Measurements from ENCODE around the gene PAXX. TPM values are rescaled to one million over a fixed set of nuclear protein-coding genes. Genes with fewer than 3 reads are reported as not detected.

The PAXX gene
- total RNA-seq, 1 experiment from 2014 or later = 44.1 TPM

GRCh38 chr9:136991993-136992818, at the start of gene PAXX (continued):
- TF ChIP-seq RELA (CRISPR knock-in tag; IDR thresholded peaks at IDR 0.05; ENCODE audit: borderline replicate concordance) (no peak), FOXJ3 (CRISPR knock-in tag; IDR thresholded peaks at IDR 0.05; ENCODE audit: borderline replicate concordance) (no peak), ATF3 (CRISPR knock-in tag; conservative IDR thresholded peaks at IDR 0.05) (no peak), CREM (CRISPR knock-in tag; IDR thresholded peaks at IDR 0.05) (no peak), GTF2I (CRISPR knock-in tag; conservative IDR thresholded peaks at IDR 0.05) (no peak), HMGA2 (CRISPR knock-in tag; IDR thresholded peaks at IDR 0.05) (no peak), ESRRA (CRISPR knock-in tag; IDR thresholded peaks at IDR 0.05; ENCODE audit: borderline replicate concordance) (no peak; the same call in 1 of the 2 replicates), ZNF281 (CRISPR knock-in tag; IDR thresholded peaks at IDR 0.05) (no peak), SP1 (CRISPR knock-in tag; conservative IDR thresholded peaks at IDR 0.05) (peak; percentile 84), AR (CRISPR knock-in tag; IDR thresholded peaks at IDR 0.05) (no peak), ZNF263 (CRISPR knock-in tag; IDR thresholded peaks at IDR 0.05; ENCODE audit: low read depth) (no peak), ZNF425 (CRISPR knock-in tag; conservative IDR thresholded peaks at IDR 0.05) (no peak)

- Mint-ChIP-seq H3K4me1 (peaks cover 9% of the 10 kb centered on the region), H3K4me3 (peak overlapping the region; percentile 59), H3K9me3 (no peaks in the 10 kb centered on the region), H3K27me3 (ENCODE audit: low read depth) (no peaks in the 10 kb centered on the region), H3K36me3 (peaks cover 7% of the 10 kb centered on the region; the same call in 1 of the 2 replicates), H3K27ac (no peak overlapping the region)
- no peak for DNase-seq (ENCODE audit: low spot score)
- ChIA-PET POLR2A (no interaction called here), CTCF (interaction anchor here (8.7 kb wide), 1 partner anchor 92 kb away, joined by 151 read pairs; no protein-coding TSS in a partner anchor)
- no peak for ATAC-seq
- TF ChIP-seq OVOL2 (CRISPR knock-in tag; IDR thresholded peaks at IDR 0.05; ENCODE audit: borderline replicate concordance) = no peak
- no peak for TF ChIP-seq IRF1 (CRISPR knock-in tag; IDR thresholded peaks at IDR 0.05)
- no peak for TF ChIP-seq ZSCAN18 (CRISPR knock-in tag; IDR thresholded peaks at IDR 0.05)
- no peak for TF ChIP-seq MXD4 (CRISPR knock-in tag; IDR thresholded peaks at IDR 0.05; ENCODE audit: borderline replicate concordance)
- no peak for TF ChIP-seq FOXK1 (CRISPR knock-in tag; IDR thresholded peaks at IDR 0.05)
- no peak for TF ChIP-seq MYBL2 (CRISPR knock-in tag; IDR thresholded peaks at IDR 0.05)
- no peak for TF ChIP-seq E2F5 (CRISPR knock-in tag; IDR thresholded peaks at IDR 0.05)
- no peak for TF ChIP-seq ZNF232 (CRISPR knock-in tag; IDR thresholded peaks at IDR 0.05)
- no peak for TF ChIP-seq RORB (CRISPR knock-in tag; IDR thresholded peaks at IDR 0.05)
- no peak for TF ChIP-seq USF1 (CRISPR knock-in tag; IDR thresholded peaks at IDR 0.05)
- TF ChIP-seq SOX15 (CRISPR knock-in tag; IDR thresholded peaks at IDR 0.05) = no peak
Measured at GRCh38 chr9:136942881-136943230, 49.4 kb upstream of the PAXX start.

Measured in WTC11 (cell line).